Measurements from ENCODE around the gene CCP110.

- no peak for TF ChIP-seq ZFX (IDR thresholded peaks at IDR 0.05; ENCODE audit: borderline replicate concordance)
- TF ChIP-seq CTCF (IDR thresholded peaks at IDR 0.05): no peak
Measured at GRCh38 chr16:19574615-19575014, 50.9 kb downstream of the CCP110 start.
